HEK293T (cell line): Measurements from ENCODE around the gene ATP2A2.

Source experiments
- CTCF ChIA-PET: fragments of 350-600 bp; formaldehyde crosslinking; extraction: SDS; loops from one replicate; lab custom pipeline; 2021; ENCODE audit warnings: antibody characterized with exemption, inconsistent platforms; lab: Yijun Ruan, JAX
- POLR2A ChIA-PET: fragments of 350-600 bp; formaldehyde crosslinking; extraction: SDS; loops from one replicate; lab custom pipeline; 2020; ENCODE audit warnings: antibody characterized with exemption, inconsistent platforms; lab: Yijun Ruan, JAX
- DNase-seq: peaks from one replicate; pipeline ENCODE4 v3.0.0; 2012; ENCODE audit warnings: mixed read lengths; ENCODE audit errors: extremely low spot score
- ARNT ChIP-seq: fragments of 450-650 bp; IDR thresholded peaks from 2 replicates; pipeline ENCODE4 v1.6.1; 2017; ENCODE audit warnings: mild to moderate bottlenecking
- BHLHE40 ChIP-seq: fragments of 450-650 bp; IDR thresholded peaks from 2 replicates; pipeline ENCODE4 v1.6.1; 2016; ENCODE audit warnings: mild to moderate bottlenecking, moderate library complexity, borderline replicate concordance
- CTBP1 ChIP-seq: fragments of 450-650 bp; IDR thresholded peaks from 2 replicates; pipeline ENCODE4 v1.6.1; 2016; ENCODE audit warnings: borderline replicate concordance
- ELF4 ChIP-seq: fragments of 450-650 bp; IDR thresholded peaks from 2 replicates; pipeline ENCODE4 v1.6.1; 2017; ENCODE audit warnings: antibody characterized with exemption
- FOXA1 ChIP-seq: fragments of 450-650 bp; IDR thresholded peaks from 2 replicates; pipeline ENCODE4 v1.6.1; 2016; ENCODE audit warnings: mild to moderate bottlenecking
- FOXK2 ChIP-seq: fragments of 450-650 bp; IDR thresholded peaks from 2 replicates; pipeline ENCODE4 v1.6.1; 2016; ENCODE audit warnings: mild to moderate bottlenecking
- FOXM1 ChIP-seq: fragments of 450-650 bp; IDR thresholded peaks from 2 replicates; pipeline ENCODE4 v1.6.1; 2017; ENCODE audit warnings: mild to moderate bottlenecking, borderline replicate concordance
- HDGF ChIP-seq: fragments of 450-650 bp; IDR thresholded peaks from 2 replicates; pipeline ENCODE4 v1.6.1; 2017; ENCODE audit warnings: antibody characterized with exemption, borderline replicate concordance
- L3MBTL2 ChIP-seq: fragments of 450-650 bp; conservative IDR thresholded peaks from 2 replicates; pipeline ENCODE4 v1.6.1; 2016; ENCODE audit warnings: mild to moderate bottlenecking
- LEF1 ChIP-seq: fragments of 450-650 bp; IDR thresholded peaks from 2 replicates; pipeline ENCODE4 v1.6.1; 2017; ENCODE audit warnings: mild to moderate bottlenecking, borderline replicate concordance
- NFRKB ChIP-seq: fragments of 450-650 bp; IDR thresholded peaks from 2 replicates; pipeline ENCODE4 v1.6.1; 2016; ENCODE audit warnings: mild to moderate bottlenecking, moderate library complexity
- SP1 ChIP-seq: fragments of 450-650 bp; IDR thresholded peaks from 2 replicates; pipeline ENCODE4 v1.6.1; 2017
- SUZ12 ChIP-seq: fragments of 450-650 bp; IDR thresholded peaks from 2 replicates; pipeline ENCODE4 v1.6.1; 2016; ENCODE audit warnings: mild to moderate bottlenecking
- TARDBP ChIP-seq: fragments of 450-650 bp; IDR thresholded peaks from 2 replicates; pipeline ENCODE4 v1.6.1; 2016
- ZNF384 ChIP-seq: fragments of 450-650 bp; IDR thresholded peaks from 2 replicates; pipeline ENCODE4 v1.6.1; 2016
- TF ChIP-seq, protein P1 (sequence below): fragments of 450-650 bp; IDR thresholded peaks from 2 replicates; pipeline ENCODE4 v1.6.1; 2016

Gene ATP2A2

GRCh38 chr12:110256780-110257431, 24.1 kb upstream of the ATP2A2 start:
- ChIA-PET POLR2A (no interaction called here), CTCF (interaction anchor here (0.5 kb wide), 1 partner anchor 39 kb away, joined by 3 read pairs; no protein-coding TSS in a partner anchor)
- TF ChIP-seq CTBP1 (no peak), SP1 (no peak), FOXK2 (no peak), FOXA1 (no peak), NFRKB (no peak), LEF1 (no peak), ARNT (no peak), ELF4 (no peak), HDGF (no peak), ZNF384 (no peak), FOXM1 (no peak), TARDBP (no peak), BHLHE40 (no peak)
- TF ChIP-seq, protein P1, sequence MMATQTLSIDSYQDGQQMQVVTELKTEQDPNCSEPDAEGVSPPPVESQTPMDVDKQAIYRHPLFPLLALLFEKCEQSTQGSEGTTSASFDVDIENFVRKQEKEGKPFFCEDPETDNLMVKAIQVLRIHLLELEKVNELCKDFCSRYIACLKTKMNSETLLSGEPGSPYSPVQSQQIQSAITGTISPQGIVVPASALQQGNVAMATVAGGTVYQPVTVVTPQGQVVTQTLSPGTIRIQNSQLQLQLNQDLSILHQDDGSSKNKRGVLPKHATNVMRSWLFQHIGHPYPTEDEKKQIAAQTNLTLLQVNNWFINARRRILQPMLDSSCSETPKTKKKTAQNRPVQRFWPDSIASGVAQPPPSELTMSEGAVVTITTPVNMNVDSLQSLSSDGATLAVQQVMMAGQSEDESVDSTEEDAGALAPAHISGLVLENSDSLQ = no peak
- no peak for DNase-seq

DNA sequence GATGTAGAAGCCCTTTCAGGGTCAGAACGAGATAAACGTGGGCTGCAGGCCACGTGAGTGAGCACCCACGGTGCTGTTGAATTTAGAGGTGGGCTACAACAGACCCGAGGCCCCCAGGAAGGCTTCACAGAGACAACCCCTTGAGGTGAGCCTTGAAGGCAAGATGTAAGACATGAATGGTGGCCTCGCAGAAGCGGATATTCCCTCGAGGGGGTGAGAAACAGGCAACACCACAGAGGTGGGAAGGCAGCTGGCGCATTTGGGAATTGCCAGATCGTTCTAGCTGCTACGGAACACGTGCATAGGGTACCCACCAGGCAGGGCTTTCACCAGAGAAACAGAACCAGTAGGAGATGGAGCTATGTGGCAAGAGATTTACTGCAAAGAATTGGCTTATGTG, 22.6 kb upstream of the ATP2A2 start:
- POLR2A ChIA-PET = interaction anchor here (0.8 kb wide), 1 partner anchor 12 kb away, joined by 3 read pairs; no protein-coding TSS in a partner anchor
- CTCF ChIA-PET = no interaction called here
- TF ChIP-seq, protein P1 = no peak
- no peak for TF ChIP-seq ARNT
- no peak for TF ChIP-seq FOXA1
- TF ChIP-seq FOXK2 = no peak
- TF ChIP-seq BHLHE40 = no peak
- no peak for TF ChIP-seq FOXM1
- DNase-seq = no peak

DNA sequence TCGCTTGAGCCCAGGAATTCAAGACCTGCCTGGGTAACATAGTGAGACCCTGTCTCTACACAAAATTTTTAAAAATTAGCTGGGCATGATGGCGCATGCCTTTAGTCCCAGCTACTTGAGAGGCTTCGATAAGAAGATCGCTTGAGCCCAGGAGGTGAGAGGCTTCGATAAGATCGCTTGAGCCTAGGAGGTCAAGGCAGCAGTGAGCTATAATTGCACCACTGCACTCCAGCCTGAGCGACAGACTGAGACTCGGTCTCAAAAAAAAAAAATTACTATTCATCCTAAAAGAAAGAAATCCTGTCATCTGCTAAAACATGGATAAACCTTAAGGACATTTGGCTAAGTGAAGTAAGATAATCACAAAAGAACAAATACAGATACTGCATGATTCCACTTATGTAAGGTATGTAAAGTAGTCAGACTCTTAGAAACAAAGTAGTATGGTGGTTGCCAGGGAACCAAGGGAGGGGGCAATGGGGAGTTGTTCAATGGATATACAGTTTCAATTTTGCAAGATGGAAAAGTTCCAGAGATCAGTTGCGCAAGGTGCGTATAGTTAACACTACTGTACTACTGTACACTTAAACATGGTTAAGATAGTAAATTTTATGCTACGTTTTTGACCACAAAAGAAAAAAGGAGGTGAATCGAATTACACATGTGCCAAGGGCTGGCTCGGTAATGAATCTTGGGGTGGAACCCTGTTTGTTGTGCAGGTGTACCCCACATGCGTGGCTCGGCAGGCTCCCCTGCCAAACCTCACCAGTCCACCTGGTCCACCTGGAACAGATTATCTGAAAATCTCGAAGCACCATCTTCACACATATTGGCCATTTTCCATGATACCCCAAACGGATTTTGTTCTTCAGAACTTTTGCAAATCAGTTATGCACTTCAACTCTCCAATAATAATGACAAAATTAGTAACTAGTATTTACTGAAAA, 18.3 kb upstream of the ATP2A2 start:
- CTCF ChIA-PET = no interaction called here
- POLR2A ChIA-PET = no interaction called here
- no peak for DNase-seq
- TF ChIP-seq HDGF (no peak), FOXA1 (no peak), ARNT (no peak), BHLHE40 (no peak), L3MBTL2 (no peak), TARDBP (no peak), FOXK2 (no peak), NFRKB (no peak), ZNF384 (no peak), ELF4 (no peak), SP1 (no peak), LEF1 (no peak), SUZ12 (no peak), CTBP1 (no peak), FOXM1 (no peak)
- TF ChIP-seq, protein P1 = no peak

DNA sequence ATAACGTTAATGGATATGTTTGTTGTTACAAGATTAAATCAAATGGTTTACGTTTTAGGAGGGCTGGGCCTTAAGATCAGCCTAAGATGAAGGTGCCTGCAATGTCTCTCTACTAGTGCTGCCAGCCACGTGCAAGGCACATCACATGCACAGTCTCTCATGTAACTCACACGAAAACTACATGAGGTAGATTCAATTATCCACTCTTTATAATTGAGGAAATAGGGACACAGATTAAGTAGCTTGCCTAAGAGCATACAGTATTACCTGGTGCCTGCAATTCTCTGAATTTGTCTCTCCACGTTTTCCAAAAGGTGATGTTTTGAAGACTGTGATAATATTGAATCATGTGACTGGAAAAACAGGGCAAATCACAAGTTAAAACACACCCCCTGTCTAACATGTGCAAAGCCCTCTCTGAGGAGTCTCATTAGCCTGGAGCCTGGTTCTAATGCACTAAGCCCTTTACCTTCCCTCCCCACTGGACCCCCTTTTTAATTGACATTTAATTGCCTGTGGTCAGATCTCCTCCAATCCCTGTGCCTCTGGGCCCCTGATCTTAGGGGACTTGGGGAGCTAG, 14.6 kb upstream of the ATP2A2 start:
- CTCF ChIA-PET = interaction anchor here (0.5 kb wide), 1 partner anchor 11 kb away, joined by 3 read pairs; no protein-coding TSS in a partner anchor
- POLR2A ChIA-PET = interaction anchor here (1.0 to 2.9 kb wide), 3 partner anchors 12 to 202 kb away, joined by 4 to 18 read pairs (median 4); partner anchors contain the start of genes ATP2A2, FAM216A and GPN3
- no peak for TF ChIP-seq FOXM1
- TF ChIP-seq L3MBTL2 = peak; percentile 91
- no peak for TF ChIP-seq ZNF384
- no peak for DNase-seq

DNA sequence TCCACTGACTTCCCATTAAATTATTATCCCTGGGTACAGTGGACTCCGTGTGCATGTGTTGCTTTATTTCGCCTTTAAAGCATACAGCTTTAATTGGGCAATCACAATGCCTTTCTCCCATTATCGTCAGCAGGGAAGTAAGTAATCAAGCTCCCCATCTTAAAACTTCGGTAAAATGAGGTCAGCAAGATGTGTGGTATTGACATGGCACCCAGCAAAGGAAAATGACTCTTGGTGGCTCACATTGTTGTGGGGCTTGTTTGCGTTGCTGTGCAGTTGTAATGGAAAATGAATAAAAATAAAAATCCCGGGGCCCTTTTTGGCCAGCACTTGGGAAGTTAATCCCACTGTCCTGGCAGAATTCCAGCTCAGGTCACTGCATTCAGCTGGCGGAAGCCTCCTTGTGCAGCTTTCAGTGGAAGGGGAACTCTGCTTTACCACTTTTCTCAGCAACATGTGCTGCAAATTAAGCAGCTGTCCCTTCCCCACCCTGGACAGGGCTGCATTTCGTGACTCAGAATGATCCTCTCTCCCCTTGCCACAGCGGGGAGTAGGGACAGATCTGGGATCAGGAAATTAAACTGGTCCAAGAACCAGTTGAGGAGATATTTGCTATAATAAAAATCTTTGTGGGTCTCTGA, 13.9 kb upstream of the ATP2A2 start:
- no peak for DNase-seq
- POLR2A ChIA-PET = interaction anchor here (1.0 to 2.9 kb wide), 3 partner anchors 11 to 201 kb away, joined by 4 to 18 read pairs (median 4); partner anchors contain the start of genes ATP2A2, FAM216A and GPN3
- CTCF ChIA-PET = interaction anchor here (0.5 kb wide), 1 partner anchor 11 kb away, joined by 3 read pairs; no protein-coding TSS in a partner anchor
- TF ChIP-seq BHLHE40 = no peak
- no peak for TF ChIP-seq SUZ12
- no peak for TF ChIP-seq FOXM1
- no peak for TF ChIP-seq FOXA1
- TF ChIP-seq CTBP1 = no peak
- no peak for TF ChIP-seq FOXK2
- TF ChIP-seq SP1 = no peak
- no peak for TF ChIP-seq NFRKB
- TF ChIP-seq TARDBP = no peak
- TF ChIP-seq, protein P1 = no peak
- no peak for TF ChIP-seq HDGF
- no peak for TF ChIP-seq LEF1
- no peak for TF ChIP-seq ELF4
- no peak for TF ChIP-seq ARNT
- TF ChIP-seq ZNF384 = no peak
- TF ChIP-seq L3MBTL2 = no peak
